NCI-H345 (cell line): ENCODE measurements around the gene POLR2J2.
"Not testable (repeated sequence)": the region's sequence is repeated elsewhere in the genome, so short reads cannot be mapped to it uniquely, and the experiment has no call there.

Experiments
- DNase-seq: peaks from one replicate; lab custom pipeline; 2025; lab: John Stamatoyannopoulos, UW

POLR2J2 gene

DNA sequence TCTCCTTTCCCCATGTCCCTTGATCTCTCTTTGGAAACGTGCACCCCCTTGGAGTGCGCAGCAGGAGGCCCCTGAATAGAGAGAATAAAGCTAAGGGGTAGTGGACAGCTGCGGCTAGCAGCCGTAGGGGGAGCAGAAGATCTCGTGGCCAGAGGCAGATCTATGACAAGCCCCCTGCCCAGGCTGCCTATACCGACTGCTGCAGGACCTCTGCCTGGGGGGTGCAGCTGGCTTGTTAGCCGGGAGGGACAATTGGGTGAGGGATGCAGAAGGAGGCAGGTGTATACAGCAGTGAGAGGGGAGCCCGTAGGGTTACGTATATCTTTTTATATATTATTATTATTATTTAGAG lies 469 bp upstream of the POLR2J2 start:
- not testable (repeated sequence) for DNase-seq

GRCh38 chr7:102667523-102667922 lies 3.9 kb downstream of the POLR2J2 start:
- DNase-seq, result not testable (repeated sequence)

- not testable (repeated sequence) for DNase-seq
Measured at GRCh38 chr7:102666850-102667249, 4.6 kb downstream of the POLR2J2 start.

GRCh38 chr7:102664765-102665164 lies 6.7 kb downstream of the POLR2J2 start:
- not testable (repeated sequence) for DNase-seq

DNA sequence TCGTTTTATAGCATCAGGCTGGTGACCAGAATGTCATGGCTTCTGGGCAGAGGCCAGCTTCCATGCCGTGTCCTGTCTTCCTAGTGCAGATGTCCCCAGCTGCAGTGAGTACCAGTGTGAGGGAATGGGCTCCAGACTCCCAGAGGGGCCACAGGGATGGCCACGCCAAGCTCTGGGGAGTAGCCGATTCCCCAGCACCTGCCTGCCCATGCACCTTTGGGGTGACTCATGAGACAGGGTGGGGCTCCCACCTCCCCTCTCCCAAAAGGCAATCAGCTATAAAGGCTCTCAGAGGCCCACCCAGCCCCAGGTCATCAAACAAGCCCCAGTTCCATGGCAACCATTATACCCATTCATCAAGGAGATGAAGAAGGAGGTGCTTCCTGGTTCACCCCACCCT lies 21.5 kb downstream of the POLR2J2 start, which contains the start of gene SPDYE2B:
Gene SPDYE2B, plus strand, starts transcription at position 396 of the 400 bp plus-strand sequence. CDS start 2,030 bp downstream, outside the sequence.
- not testable (repeated sequence) for DNase-seq

- DNase-seq, result not testable (repeated sequence)
Measured at GRCh38 chr7:102647813-102648212, 23.6 kb downstream of the POLR2J2 start.

DNA sequence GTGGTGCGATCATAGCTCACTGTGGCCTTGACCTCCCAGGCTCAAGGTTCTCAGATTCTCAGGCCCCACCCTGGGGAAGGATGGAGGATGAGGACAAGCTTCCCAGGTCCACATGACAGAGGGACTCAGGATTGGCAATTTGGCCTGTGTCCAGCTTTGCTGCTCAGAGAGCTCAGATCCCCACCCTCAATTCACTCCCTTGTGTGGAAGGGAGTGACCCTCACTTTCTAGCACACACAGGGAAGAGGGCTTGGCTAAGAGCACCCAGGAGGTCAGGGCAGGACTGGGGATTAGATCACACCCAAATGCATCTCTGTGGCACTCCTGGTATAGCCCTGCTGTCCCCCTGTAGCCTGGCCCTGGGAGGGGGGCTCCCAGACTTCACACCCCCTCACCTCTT lies 28.1 kb downstream of the POLR2J2 start:
- not testable (repeated sequence) for DNase-seq

DNA sequence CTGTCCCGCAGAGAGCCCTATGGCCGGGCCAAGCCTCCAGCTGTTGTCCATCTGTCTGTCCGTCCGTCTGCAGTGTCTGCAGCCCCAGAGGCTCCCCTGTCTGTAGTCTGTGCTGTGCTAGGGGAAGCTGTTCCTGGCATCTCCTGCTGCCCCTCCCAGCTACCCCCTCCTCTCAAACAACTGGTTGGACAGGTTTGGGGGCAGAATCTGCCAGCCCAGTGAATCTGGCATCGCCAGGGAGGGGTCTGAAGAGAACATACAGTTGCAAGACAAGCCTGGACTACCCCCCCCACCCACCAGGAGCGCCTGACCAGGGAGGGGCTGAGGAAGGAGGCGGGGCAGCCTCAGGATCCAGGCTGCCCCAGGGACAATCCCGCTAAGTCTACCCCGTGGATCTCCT lies 28.8 kb downstream of the POLR2J2 start, which contains the start of gene UPK3BL1:
Gene UPK3BL1, minus strand, starts transcription at position 101 of the 400 bp plus-strand sequence. Its CDS starts 50 bp downstream, at position 51.
- not testable (repeated sequence) for DNase-seq

GRCh38 chr7:102638848-102639247 lies 32.6 kb downstream of the POLR2J2 start:
- not testable (repeated sequence) for DNase-seq

DNA sequence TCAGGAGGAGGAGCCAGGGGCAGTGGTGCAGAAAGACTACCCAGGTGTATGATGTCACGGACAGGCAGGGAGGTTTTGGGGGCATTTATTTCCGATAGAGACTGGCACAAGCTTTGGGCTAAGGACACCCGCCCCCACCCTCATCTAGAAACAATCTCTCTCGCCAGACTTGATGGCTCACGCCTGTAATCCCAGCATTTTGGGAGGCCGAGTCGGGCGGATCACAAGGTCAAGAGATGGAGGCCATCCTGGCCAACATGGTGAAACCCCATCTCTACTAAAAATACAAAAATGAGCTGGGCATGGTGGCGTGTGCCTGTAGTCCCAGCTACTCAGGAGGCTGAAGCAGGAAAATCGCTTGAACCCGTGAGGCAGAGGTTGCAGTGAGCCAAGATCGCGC lies 34.5 kb downstream of the POLR2J2 start:
- DNase-seq, result not testable (repeated sequence)

GRCh38 chr7:102635354-102635753 lies 36.1 kb downstream of the POLR2J2 start:
- not testable (repeated sequence) for DNase-seq

- not testable (repeated sequence) for DNase-seq
Measured at GRCh38 chr7:102634299-102634698, 37.2 kb downstream of the POLR2J2 start.

DNA sequence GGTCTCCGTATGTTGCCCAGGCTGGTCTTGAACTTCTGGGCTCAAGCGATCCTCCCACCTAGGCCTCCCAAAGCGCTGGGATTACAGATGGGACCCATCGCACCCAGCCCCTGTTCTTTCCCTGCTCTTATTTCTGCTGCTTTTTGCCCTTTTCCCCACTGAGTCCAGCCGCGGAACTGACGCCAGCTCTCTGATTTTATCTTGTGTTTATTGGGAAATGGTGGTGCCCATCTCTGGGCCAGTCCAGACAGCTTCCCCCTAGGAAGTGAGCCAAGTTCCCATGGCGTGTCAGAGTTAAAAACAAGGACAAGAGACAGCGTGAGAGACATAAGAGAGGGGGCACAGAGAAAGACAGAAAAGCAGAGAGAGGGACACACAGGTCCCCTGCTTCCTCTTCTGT lies 40.8 kb downstream of the POLR2J2 start:
- DNase-seq, result not testable (repeated sequence)

GRCh38 chr7:102627271-102627904 lies 44.1 kb downstream of the POLR2J2 start:
- not testable (repeated sequence) for DNase-seq

DNA sequence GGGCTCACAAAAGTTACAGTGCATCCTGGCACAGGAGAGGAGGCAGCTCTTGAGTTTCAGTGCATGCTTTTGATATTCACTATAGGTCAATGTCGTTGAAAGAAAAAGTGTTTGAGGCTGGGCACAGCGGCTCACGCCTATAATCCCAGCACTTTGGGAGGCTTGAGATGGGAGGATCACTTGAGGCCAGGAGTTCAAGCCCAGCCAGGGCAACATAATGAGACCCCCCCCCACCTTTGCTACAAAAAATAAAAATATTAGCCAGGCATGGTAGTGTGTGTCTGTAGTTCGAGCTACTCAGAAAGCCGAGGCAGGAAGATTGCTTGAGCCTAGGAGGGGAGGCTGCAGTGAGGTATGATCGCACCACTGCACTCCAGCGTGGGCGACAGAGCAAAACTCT lies 53.3 kb downstream of the POLR2J2 start:
- DNase-seq, result not testable (repeated sequence)

DNA sequence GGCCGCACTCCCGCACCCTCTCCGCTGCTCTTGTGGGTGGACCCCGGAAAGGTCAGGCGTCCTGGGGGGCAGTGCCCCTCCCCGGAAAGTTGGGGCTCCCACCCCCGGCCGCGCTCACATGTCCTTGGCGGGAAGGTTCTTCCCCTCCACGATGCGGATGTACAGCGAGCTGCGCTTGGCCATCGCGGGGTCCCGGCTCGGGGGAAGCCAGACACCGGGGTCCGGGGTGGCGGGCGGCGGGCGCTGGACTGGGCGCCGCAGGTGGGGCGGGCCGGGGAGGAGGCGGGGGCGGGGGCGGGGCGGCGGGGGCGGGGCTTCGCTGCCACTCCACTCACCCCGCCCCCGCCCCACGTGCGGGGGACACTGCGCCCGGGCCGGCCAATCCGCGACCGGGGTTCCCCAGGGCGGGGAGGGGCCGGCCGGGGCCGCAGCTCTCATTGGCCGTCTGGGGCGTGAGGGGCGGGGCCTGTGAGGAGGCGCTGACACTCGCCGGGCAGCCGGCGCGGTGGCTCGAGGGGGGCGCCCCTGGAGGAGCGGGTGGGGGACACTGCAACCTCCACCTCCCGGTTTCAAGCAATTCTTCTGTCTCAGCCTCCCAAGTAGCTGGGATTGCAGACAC lies 54.8 kb downstream of the POLR2J2 start, which contains the start of gene RASA4:
Gene RASA4, minus strand, starts transcription at position 250 of the 619 bp plus-strand sequence. Its CDS starts 67 bp downstream, at position 183.
- not testable (repeated sequence) for DNase-seq
